ENCODE measurements around the gene RNASE13. TPM values are rescaled to one million over a fixed set of nuclear protein-coding genes. Genes with fewer than 3 reads are reported as not detected.

Gene RNASE13
- total RNA-seq, 4 donors from 2014 or later, result not detected

GRCh38 chr14:21019366-21019765 lies 15.2 kb downstream of the RNASE13 start:
- no peak for TF ChIP-seq POLR2A (IDR thresholded peaks at IDR 0.05)
- Histone ChIP-seq H3K4me1 (peaks cover 10 to 26% (median 17%) of the 10 kb centered on the region in 4 donors), H3K4me3 (no peak overlapping the region)

GRCh38 chr14:21018781-21019180 lies 15.8 kb downstream of the RNASE13 start:
- intact Hi-C loops (cut with DNase I; ENCODE audit: low total_unique reads), result no loop called here
- WGBS, 2 donors (ENCODE audit: low coverage in 1 of 2), result 87 to 96% methylated on average over 3 of the region's 3 CpGs
- no peak for DNase-seq
- in situ Hi-C loops (cut with MboI; ENCODE audit: low pct_ligation_motif_present in 1 of 4, low pct_unique_long_range_greater_than_20kb in 1 of 4, low sequenced_read_pairs in 3 of 4), result loop anchor here in 2 of 4 donors (10.0 kb wide), 1 partner anchor 66 kb away; no protein-coding TSS in a partner anchor
- H3K27ac ChIP-seq, result no peak overlapping the region
- peaks cover 0 to 25% (median 3%) of the 10 kb centered on the region in 4 donors for H3K36me3 ChIP-seq
- no peak for TF ChIP-seq POLR2AphosphoS5 (IDR thresholded peaks at IDR 0.05)
- no peak for TF ChIP-seq CTCF (IDR thresholded peaks at IDR 0.05)
- no peak for TF ChIP-seq EP300 (IDR thresholded peaks at IDR 0.05; ENCODE audit: low read depth)
- TF ChIP-seq POLR2A (IDR thresholded peaks at IDR 0.05), result no peak
- peaks cover 10 to 24% (median 13%) of the 10 kb centered on the region in 4 donors for H3K4me1 ChIP-seq
- no peak overlapping the region for H3K4me3 ChIP-seq
- no peaks in the 10 kb centered on the region for H3K9me3 ChIP-seq
- no peaks in the 10 kb centered on the region for H3K27me3 ChIP-seq

More at GRCh38 chr14:21019366-21019765, 15.2 kb downstream of the RNASE13 start:
- H3K27me3 ChIP-seq, result no peaks in the 10 kb centered on the region
- 29 to 54% methylated on average over 1 of the region's 1 CpG for WGBS, 2 donors (ENCODE audit: low coverage in 1 of 2)
- in situ Hi-C loops (cut with MboI; ENCODE audit: low pct_ligation_motif_present in 1 of 4, low pct_unique_long_range_greater_than_20kb in 1 of 4, low sequenced_read_pairs in 3 of 4) (loop anchor here in 2 of 4 donors (10.0 kb wide), 1 partner anchor 65 kb away; no protein-coding TSS in a partner anchor), intact Hi-C loops (cut with DNase I; ENCODE audit: low total_unique reads) (no loop called here)
- H3K27ac ChIP-seq, result no peak overlapping the region
- H3K36me3 ChIP-seq, result peaks cover 0 to 25% (median 3%) of the 10 kb centered on the region in 4 donors
- DNase-seq, result no peak
- H3K9me3 ChIP-seq, result no peaks in the 10 kb centered on the region

- peaks cover 0 to 25% (median 3%) of the 10 kb centered on the region in 4 donors for H3K36me3 ChIP-seq
- H3K27me3 ChIP-seq, result no peaks in the 10 kb centered on the region
- H3K4me3 ChIP-seq, result no peak overlapping the region
- peaks cover 6 to 19% (median 8%) of the 10 kb centered on the region in 4 donors for H3K4me1 ChIP-seq
- DNase-seq, result no peak
- intact Hi-C loops (cut with DNase I; ENCODE audit: low total_unique reads) (no loop called here), in situ Hi-C loops (cut with MboI; ENCODE audit: low pct_ligation_motif_present in 1 of 4, low pct_unique_long_range_greater_than_20kb in 1 of 4, low sequenced_read_pairs in 3 of 4) (loop anchor here in 2 of 4 donors (10.0 kb wide), 1 partner anchor 67 kb away; no protein-coding TSS in a partner anchor)
- WGBS, 2 donors (ENCODE audit: low coverage in 1 of 2), result 67 to 74% methylated on average over 2 to 7 of the region's 7 CpGs
- TF ChIP-seq POLR2AphosphoS5 (IDR thresholded peaks at IDR 0.05), result no peak
- no peak for TF ChIP-seq POLR2A (IDR thresholded peaks at IDR 0.05)
- TF ChIP-seq CTCF (IDR thresholded peaks at IDR 0.05), result no peak
- TF ChIP-seq EP300 (IDR thresholded peaks at IDR 0.05; ENCODE audit: low read depth), result no peak
- H3K9me3 ChIP-seq, result no peaks in the 10 kb centered on the region
- no peak overlapping the region for H3K27ac ChIP-seq
These were observed 16.3 kb downstream of the RNASE13 start for GRCh38 chr14:21018286-21018685.

GRCh38 chr14:21017528-21018245 lies 16.9 kb downstream of the RNASE13 start:
- WGBS, 2 donors (ENCODE audit: low coverage in 1 of 2), result 76% methylated on average over 28 of the region's 28 CpGs; no CpG with 5 or more reads in 1 of the 2 donors
- no peaks in the 10 kb centered on the region for H3K9me3 ChIP-seq
- no peak overlapping the region for H3K4me3 ChIP-seq
- no peak for TF ChIP-seq POLR2A (IDR thresholded peaks at IDR 0.05)
- TF ChIP-seq POLR2AphosphoS5 (IDR thresholded peaks at IDR 0.05), result no peak
- no peak for TF ChIP-seq CTCF (IDR thresholded peaks at IDR 0.05)
- no peak for TF ChIP-seq EP300 (IDR thresholded peaks at IDR 0.05; ENCODE audit: low read depth)
- in situ Hi-C loops (cut with MboI; ENCODE audit: low pct_ligation_motif_present in 1 of 4, low pct_unique_long_range_greater_than_20kb in 1 of 4, low sequenced_read_pairs in 3 of 4), result loop anchor here in 2 of 4 donors (10.0 kb wide), 1 partner anchor 67 kb away; no protein-coding TSS in a partner anchor
- H3K27ac ChIP-seq, result no peak overlapping the region
- peaks cover 0 to 25% (median 3%) of the 10 kb centered on the region in 4 donors for H3K36me3 ChIP-seq
- intact Hi-C loops (cut with DNase I; ENCODE audit: low total_unique reads), result no loop called here
- no peak for DNase-seq
- H3K27me3 ChIP-seq, result no peaks in the 10 kb centered on the region
- peaks cover 1 to 13% (median 3%) of the 10 kb centered on the region in 4 donors for H3K4me1 ChIP-seq
